ENCODE results near the gene SCARF2. TPM values are rescaled to one million over a fixed set of nuclear protein-coding genes. Genes with fewer than 3 reads are reported as not detected.
"Not testable (repeated sequence)": the region's sequence is repeated elsewhere in the genome, so short reads cannot be mapped to it uniquely, and the experiment has no call there.

The SCARF2 gene
- total RNA-seq, 1 donor from 2014 or later, result 3.4 TPM

- no peaks in the 10 kb centered on the region for H3K9me3 Mint-ChIP-seq (ENCODE audit: unreplicated experiment)
- H3K4me3 Mint-ChIP-seq (ENCODE audit: unreplicated experiment), result no peak overlapping the region
- no peak overlapping the region for H3K27ac Mint-ChIP-seq (ENCODE audit: unreplicated experiment)
- TF ChIP-seq CTCF (IDR thresholded peaks at IDR 0.05; ENCODE audit: partially characterized antibody, unreplicated experiment), result no peak
- no peaks in the 10 kb centered on the region for H3K4me1 Mint-ChIP-seq (ENCODE audit: low read depth, unreplicated experiment)
- H3K27me3 Mint-ChIP-seq (ENCODE audit: unreplicated experiment), result no peaks in the 10 kb centered on the region
- DNase-seq, result no peak
- H3K36me3 Mint-ChIP-seq (ENCODE audit: unreplicated experiment), result peaks cover 7% of the 10 kb centered on the region
These were observed 42.1 kb upstream of the SCARF2 start for GRCh38 chr22:20479612-20480196.

GRCh38 chr22:20478059-20478458, 40.4 kb upstream of the SCARF2 start:
- not testable (repeated sequence) for H3K4me1 Mint-ChIP-seq (ENCODE audit: low read depth, unreplicated experiment); H3K27me3 Mint-ChIP-seq (ENCODE audit: unreplicated experiment); DNase-seq; H3K36me3 Mint-ChIP-seq (ENCODE audit: unreplicated experiment); H3K9me3 Mint-ChIP-seq (ENCODE audit: unreplicated experiment); H3K27ac Mint-ChIP-seq (ENCODE audit: unreplicated experiment); H3K4me3 Mint-ChIP-seq (ENCODE audit: unreplicated experiment)

GRCh38 chr22:20475569-20475968, 37.9 kb upstream of the SCARF2 start:
- not testable (repeated sequence) for H3K4me3 Mint-ChIP-seq (ENCODE audit: unreplicated experiment); DNase-seq; H3K27me3 Mint-ChIP-seq (ENCODE audit: unreplicated experiment); H3K4me1 Mint-ChIP-seq (ENCODE audit: low read depth, unreplicated experiment); H3K27ac Mint-ChIP-seq (ENCODE audit: unreplicated experiment); H3K36me3 Mint-ChIP-seq (ENCODE audit: unreplicated experiment); H3K9me3 Mint-ChIP-seq (ENCODE audit: unreplicated experiment)

- no peaks in the 10 kb centered on the region for H3K27me3 Mint-ChIP-seq (ENCODE audit: unreplicated experiment)
These were observed 37.5 kb upstream of the SCARF2 start for GRCh38 chr22:20475115-20475436.

GRCh38 chr22:20472629-20473442, 35.2 kb upstream of the SCARF2 start:
- no peak for DNase-seq
- no peak overlapping the region for H3K4me3 Mint-ChIP-seq (ENCODE audit: unreplicated experiment)
- H3K27ac Mint-ChIP-seq (ENCODE audit: unreplicated experiment), result no peak overlapping the region
- peaks cover 12% of the 10 kb centered on the region for H3K4me1 Mint-ChIP-seq (ENCODE audit: low read depth, unreplicated experiment)
- peaks cover 1% of the 10 kb centered on the region for H3K9me3 Mint-ChIP-seq (ENCODE audit: unreplicated experiment)
- no peaks in the 10 kb centered on the region for H3K36me3 Mint-ChIP-seq (ENCODE audit: unreplicated experiment)
- TF ChIP-seq CTCF (IDR thresholded peaks at IDR 0.05; ENCODE audit: partially characterized antibody, unreplicated experiment), result no peak
- H3K27me3 Mint-ChIP-seq (ENCODE audit: unreplicated experiment), result no peaks in the 10 kb centered on the region

More at GRCh38 chr22:20475115-20475436, 37.5 kb upstream of the SCARF2 start:
- no peak overlapping the region for H3K27ac Mint-ChIP-seq (ENCODE audit: unreplicated experiment)
- H3K36me3 Mint-ChIP-seq (ENCODE audit: unreplicated experiment), result no peaks in the 10 kb centered on the region
- DNase-seq, result no peak
- H3K9me3 Mint-ChIP-seq (ENCODE audit: unreplicated experiment), result peaks cover 1% of the 10 kb centered on the region
- no peaks in the 10 kb centered on the region for H3K4me1 Mint-ChIP-seq (ENCODE audit: low read depth, unreplicated experiment)
- TF ChIP-seq CTCF (IDR thresholded peaks at IDR 0.05; ENCODE audit: partially characterized antibody, unreplicated experiment), result no peak
- H3K4me3 Mint-ChIP-seq (ENCODE audit: unreplicated experiment), result no peak overlapping the region

GRCh38 chr22:20471126-20471833, 33.7 kb upstream of the SCARF2 start:
- Mint-ChIP-seq H3K27ac (ENCODE audit: unreplicated experiment) (no peak overlapping the region), H3K27me3 (ENCODE audit: unreplicated experiment) (peaks cover 2% of the 10 kb centered on the region), H3K4me1 (ENCODE audit: low read depth, unreplicated experiment) (peaks cover 19% of the 10 kb centered on the region), H3K4me3 (ENCODE audit: unreplicated experiment) (no peak overlapping the region), H3K9me3 (ENCODE audit: unreplicated experiment) (peaks cover 5% of the 10 kb centered on the region), H3K36me3 (ENCODE audit: unreplicated experiment) (no peaks in the 10 kb centered on the region)
- no peak for TF ChIP-seq CTCF (IDR thresholded peaks at IDR 0.05; ENCODE audit: partially characterized antibody, unreplicated experiment)
- DNase-seq, result no peak

- not testable (repeated sequence) for H3K9me3 Mint-ChIP-seq (ENCODE audit: unreplicated experiment); DNase-seq; H3K27me3 Mint-ChIP-seq (ENCODE audit: unreplicated experiment); H3K27ac Mint-ChIP-seq (ENCODE audit: unreplicated experiment); H3K4me3 Mint-ChIP-seq (ENCODE audit: unreplicated experiment); H3K36me3 Mint-ChIP-seq (ENCODE audit: unreplicated experiment)
- peaks cover 19% of the 10 kb centered on the region for H3K4me1 Mint-ChIP-seq (ENCODE audit: low read depth, unreplicated experiment)
These were observed 32.9 kb upstream of the SCARF2 start for GRCh38 chr22:20470525-20470924.

Data from glutamatergic neuron (in vitro differentiated cells).